ENCODE results near the gene NISCH.

The NISCH gene

DNA sequence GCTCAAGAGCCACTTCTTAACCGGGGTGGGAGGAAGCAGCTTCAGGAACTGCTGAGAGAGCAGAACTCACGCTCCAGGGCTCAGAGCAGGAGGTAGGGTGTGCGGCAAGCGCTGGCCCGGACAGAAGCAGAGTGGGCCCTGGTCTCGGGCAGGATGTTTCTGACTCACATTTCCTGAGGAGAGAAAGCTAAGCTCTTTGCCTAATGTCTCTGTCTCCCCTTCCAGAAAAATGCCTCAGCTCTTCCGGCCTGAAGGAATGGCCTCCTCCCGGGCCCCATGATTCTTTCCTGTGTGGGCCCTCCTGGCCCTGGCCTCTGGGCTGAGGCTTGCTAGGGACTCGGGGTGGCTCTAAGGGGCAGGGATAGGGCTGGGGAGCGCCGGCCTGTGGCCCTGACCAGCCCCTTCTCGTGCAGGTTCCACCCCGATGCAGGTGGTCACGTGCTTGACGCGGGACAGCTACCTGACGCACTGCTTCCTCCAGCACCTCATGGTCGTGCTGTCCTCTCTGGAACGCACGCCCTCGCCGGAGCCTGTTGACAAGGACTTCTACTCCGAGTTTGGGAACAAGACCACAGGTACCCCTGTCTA is 35.6 kb downstream of the NISCH start:
- DNase-seq = peak in 1 of 2 donors; percentile 76

- no peak for DNase-seq
These were observed 36.7 kb downstream of the NISCH start for GRCh38 chr3:52492059-52492458.

- DNase-seq = no peak
These were observed 38.0 kb downstream of the NISCH start for GRCh38 chr3:52493232-52494017.

DNA sequence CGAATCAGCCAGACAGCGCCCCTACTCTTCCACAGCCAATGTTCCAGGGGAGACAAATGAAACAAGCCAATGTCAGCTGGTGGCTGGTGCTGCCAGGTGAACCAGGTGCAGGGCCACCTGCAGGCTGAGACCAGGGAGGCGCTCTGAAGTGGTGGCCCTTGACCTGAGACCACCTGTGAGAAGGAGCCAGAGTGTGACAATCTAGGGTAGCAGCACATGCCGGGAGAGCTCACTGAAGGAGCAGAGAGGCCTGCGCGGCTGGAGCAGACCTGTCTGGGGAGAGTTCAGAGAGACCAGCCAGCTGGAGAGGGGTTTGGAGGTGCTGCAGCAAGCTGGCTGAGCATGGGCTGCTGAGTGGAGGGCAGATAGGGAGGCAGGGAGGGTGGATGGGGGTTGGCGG is 39.0 kb downstream of the NISCH start:
- DNase-seq = no peak

- DNase-seq = peak; percentile 15 to 16
These were observed 39.6 kb downstream of the NISCH start, which contains the start of gene STAB1 for GRCh38 chr3:52494886-52495495. TSS of gene STAB1 (plus strand) at chr3:52495338. CDS start at chr3:52495414, 76 bp downstream.

DNA sequence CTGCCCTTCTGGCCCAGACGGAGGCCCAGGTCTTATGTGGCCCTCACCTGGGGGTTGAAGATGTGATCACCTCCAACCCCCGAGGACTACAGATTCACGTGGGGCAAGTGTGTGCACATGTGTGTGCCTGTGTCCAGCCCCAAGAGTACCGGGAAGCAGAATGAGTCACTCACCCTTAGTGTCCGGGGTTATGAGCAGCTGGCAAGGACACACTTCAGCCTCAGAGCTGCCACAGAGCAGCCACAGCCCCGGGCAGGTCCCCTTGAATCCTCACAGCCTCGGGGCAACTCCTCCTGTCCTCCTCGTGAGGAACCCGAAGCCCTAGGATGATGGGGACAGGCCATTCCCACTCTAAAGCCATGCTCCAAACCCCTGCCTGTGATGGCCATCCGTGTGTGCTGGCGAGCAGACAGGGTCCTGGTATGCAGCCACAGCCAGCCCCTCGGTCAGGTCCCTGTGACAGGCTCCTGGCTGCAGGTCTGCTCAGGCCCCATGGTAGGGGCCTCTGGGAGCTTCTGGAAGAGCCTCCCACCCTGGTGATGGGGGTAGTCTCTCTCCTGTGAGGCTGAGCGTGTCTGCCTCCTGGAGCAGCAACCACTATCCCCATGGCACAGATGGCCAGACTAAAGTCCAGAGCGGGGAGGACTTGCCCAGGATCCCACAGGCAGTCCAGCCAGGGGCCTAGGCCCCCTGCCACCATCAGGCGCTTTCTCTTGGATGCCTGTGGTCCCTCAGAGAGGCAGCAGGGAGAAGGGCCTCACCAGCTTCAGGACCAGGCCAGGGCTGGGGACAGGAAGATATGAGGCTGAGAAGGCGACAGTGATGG is 40.6 kb downstream of the NISCH start:
- DNase-seq = no peak

- peak; percentile 64 to 79 for DNase-seq
These were observed 43.0 kb downstream of the NISCH start for GRCh38 chr3:52498137-52499054.

GRCh38 chr3:52501046-52501445 is 45.6 kb downstream of the NISCH start:
- no peak for DNase-seq

- no peak for DNase-seq
These were observed 46.6 kb downstream of the NISCH start for GRCh38 chr3:52502001-52502400.

- DNase-seq = no peak
These were observed 47.5 kb downstream of the NISCH start for GRCh38 chr3:52502808-52503350.

DNA sequence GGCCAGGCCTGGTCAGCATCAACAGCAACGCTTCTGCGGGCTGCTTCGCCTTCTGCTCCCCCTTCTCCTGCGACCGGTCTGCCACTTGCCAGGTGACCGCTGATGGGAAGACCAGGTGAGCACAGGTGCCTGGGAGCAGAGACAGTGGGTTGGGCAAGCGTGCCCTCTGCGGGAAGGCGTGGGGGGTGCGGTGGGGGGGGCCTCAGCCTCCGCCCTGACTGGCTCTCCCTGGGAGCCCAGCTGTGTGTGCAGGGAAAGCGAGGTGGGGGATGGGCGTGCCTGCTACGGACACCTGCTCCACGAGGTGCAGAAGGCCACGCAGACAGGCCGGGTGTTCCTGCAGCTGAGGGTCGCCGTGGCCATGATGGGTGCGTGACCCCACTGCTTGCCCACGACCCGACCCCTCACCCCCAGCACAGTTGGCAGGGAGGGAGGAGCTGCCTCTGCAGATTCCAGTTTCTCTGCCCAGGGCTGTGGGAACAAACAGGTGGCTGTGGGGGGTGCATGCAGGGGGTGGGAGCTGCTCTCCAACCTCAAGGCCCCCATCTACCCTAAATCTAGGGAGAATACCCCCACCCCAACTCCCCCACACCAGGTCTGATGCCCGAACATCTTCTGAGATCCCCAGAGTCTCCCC is 48.5 kb downstream of the NISCH start:
- DNase-seq = no peak

DNA sequence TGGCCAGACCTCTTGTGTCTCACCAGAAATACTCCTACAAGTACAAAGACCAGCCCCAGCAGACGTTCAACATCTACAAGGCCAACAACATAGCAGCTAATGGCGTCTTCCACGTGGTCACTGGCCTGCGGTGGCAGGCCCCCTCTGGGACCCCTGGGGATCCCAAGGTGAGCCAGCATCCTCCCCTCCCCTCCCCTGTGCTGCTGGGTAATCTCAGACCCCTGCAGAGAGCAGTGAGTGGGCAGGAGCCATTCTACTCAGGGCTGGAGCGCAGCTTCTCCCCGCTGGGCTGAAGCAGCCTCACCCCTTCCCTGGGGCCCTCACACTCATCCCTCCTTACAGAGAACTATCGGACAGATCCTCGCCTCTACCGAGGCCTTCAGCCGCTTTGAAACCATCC is 49.6 kb downstream of the NISCH start:
- DNase-seq = no peak

DNA sequence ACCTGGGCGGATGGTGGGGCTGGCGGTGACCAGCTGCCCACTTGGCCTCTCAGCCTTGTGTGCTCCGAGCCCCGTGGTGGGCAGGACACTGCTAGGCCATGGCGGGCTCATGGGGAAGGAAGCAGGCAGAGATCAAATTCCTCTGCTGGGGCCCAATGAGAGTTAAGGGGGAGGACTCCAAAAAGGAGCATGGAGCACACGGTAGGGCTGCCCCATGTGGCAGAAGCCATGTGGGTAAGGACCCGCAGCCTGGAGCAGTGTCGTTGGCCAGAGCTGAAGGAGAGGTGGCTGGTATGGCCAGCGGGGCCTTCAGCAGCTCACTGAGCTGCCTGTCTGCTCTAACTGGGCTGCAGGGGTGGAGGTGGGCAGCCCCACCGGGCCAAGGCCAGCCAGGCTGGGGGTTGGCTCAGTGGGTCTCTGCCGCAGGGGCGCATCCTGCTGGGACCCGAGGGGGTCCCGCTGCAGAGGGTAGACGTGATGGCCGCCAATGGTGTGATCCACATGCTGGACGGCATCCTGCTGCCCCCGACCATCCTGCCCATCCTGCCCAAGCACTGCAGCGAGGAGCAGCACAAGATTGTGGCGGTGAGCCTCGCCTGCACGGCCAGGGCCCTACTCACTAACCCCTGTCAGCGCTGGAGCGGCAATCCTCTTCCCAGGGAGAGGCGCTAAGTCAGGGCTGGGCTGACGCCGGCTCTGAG is 51.0 kb downstream of the NISCH start:
- no peak for DNase-seq

GRCh38 chr3:52507359-52507758 is 52.0 kb downstream of the NISCH start:
- no peak for DNase-seq

GRCh38 chr3:52509753-52510328 is 54.4 kb downstream of the NISCH start:
- no peak for DNase-seq

GRCh38 chr3:52511509-52511908 is 56.1 kb downstream of the NISCH start:
- no peak for DNase-seq

DNA sequence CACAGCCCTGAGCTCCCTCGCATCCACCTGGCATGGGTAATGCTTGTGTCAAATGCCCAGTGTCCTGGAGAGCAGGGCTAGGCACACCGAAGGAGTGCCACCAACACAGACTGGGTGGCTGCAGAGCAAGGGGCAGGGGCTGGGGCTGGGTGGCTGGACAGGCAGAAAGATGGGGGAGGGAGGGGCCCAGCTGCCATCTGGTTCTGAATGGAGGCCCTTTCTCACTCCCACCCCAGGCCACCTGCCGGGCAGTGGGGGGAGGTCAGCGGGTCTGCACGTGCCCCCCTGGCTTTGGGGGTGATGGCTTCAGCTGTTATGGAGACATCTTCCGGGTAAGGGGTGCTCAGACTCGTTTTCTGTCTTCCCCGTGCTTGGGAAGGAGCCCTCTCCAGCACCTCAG is 56.7 kb downstream of the NISCH start:
- DNase-seq = no peak

- no peak for DNase-seq
These were observed 57.3 kb downstream of the NISCH start for GRCh38 chr3:52512727-52513126.

DNA sequence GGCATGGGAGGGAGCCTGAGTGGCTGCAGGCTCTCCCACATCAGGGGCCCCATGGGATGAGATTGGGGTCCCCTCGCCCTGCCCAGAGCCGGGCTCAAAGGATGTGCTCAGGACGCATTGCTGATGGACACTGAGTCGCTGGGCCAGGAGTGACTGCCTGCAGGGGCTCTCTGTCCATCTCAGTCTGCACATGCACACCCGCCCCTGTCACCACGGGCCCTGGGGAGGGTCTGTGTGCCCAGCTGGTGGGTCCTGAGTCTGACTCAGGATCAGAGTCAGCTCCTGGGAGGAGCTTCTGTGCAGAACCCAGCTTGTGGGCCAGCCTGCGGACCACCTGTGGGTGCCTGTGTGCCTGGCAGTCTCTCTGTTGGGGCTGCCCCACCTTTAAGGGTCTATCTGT is 57.9 kb downstream of the NISCH start:
- no peak for DNase-seq

- DNase-seq = no peak
These were observed 59.2 kb downstream of the NISCH start for GRCh38 chr3:52514576-52514975.

All from bone marrow (tissue), 2 donors.